ENCODE results near the gene RAP2B. TPM values are rescaled to one million over a fixed set of nuclear protein-coding genes. Genes with fewer than 3 reads are reported as not detected.
A peak's percentile ranks its signal among the peaks of the same experiment; 100 is the strongest.

RAP2B gene
- total RNA-seq, 1 donor = 11.2 TPM

- DNase-seq (ENCODE audit: low read depth) = peak; percentile 35
- TF ChIP-seq, protein P1, sequence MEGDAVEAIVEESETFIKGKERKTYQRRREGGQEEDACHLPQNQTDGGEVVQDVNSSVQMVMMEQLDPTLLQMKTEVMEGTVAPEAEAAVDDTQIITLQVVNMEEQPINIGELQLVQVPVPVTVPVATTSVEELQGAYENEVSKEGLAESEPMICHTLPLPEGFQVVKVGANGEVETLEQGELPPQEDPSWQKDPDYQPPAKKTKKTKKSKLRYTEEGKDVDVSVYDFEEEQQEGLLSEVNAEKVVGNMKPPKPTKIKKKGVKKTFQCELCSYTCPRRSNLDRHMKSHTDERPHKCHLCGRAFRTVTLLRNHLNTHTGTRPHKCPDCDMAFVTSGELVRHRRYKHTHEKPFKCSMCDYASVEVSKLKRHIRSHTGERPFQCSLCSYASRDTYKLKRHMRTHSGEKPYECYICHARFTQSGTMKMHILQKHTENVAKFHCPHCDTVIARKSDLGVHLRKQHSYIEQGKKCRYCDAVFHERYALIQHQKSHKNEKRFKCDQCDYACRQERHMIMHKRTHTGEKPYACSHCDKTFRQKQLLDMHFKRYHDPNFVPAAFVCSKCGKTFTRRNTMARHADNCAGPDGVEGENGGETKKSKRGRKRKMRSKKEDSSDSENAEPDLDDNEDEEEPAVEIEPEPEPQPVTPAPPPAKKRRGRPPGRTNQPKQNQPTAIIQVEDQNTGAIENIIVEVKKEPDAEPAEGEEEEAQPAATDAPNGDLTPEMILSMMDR (IDR thresholded peaks at IDR 0.05; ENCODE audit: insufficient read depth, low read depth, low read length) = no peak
Measured at GRCh38 chr3:153219146-153219545, 57.1 kb downstream of the RAP2B start.

More at GRCh38 chr3:153219146-153219545, 57.1 kb downstream of the RAP2B start:
- no peak overlapping the region for H3K4me3 ChIP-seq (ENCODE audit: low read depth, low read length)

All from fibroblast of villous mesenchyme (primary cell).